Measurements from ENCODE around the gene FHDC1. TPM values are rescaled to one million over a fixed set of nuclear protein-coding genes. Genes with fewer than 3 reads are reported as not detected.

The FHDC1 gene
- polyA plus RNA-seq, 1 donor = 5.6 TPM

DNA sequence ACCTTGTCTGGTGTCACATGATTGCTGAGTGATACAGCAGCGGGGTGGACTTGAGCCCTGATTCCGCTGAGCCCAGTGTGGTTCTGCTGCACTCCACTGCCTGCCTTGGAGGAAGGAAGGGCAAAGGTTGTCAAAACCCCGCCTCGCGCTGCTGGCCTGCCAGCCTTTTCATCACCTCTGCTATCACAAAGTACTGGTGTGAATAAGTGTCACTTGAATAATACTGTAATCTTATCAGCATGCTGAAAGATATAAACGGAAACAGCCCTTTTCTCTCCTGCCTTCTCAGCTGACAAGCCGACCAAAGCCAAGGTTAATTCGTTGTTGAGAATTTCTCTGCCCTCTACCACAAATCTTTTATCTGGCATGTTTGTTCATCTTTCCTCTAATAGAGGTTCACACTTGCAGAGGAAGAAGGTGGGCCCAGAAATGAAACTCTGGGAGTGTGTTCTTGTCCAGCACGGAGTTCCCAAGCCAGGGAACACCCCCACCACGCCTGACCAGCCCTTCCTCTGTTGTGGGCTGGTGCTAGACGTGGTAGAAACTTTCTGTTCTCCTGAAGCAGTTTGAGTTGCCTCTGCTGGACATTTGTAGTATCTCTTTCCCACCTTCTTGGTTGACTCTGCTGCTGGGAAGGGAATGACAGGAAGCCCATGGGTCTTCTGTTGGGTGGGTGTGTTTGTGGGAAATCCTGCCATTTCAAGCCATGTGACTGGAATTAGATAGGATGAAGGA is 21.5 kb downstream of the FHDC1 start:
- no peak for DNase-seq (ENCODE audit: low read depth)

DNA sequence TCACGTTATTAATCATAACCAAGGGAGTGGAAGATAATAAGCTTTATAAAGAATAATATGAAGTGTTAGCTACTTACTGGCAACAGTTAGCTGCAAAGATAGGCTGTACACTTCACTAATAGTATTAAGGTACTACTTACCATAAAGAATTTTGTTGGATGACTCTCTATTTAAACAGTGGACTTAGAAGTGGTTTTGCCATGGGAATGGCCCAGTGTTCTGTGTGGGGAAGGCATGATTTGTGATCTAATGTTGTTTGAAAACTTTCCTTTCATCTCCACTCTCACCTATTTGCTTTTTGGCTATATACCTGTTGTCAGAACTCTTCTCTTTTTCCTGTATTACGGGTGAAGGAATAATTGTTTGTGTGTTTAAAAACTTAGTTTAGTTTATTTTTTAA is 23.0 kb downstream of the FHDC1 start:
- DNase-seq (ENCODE audit: low read depth) = no peak

DNA sequence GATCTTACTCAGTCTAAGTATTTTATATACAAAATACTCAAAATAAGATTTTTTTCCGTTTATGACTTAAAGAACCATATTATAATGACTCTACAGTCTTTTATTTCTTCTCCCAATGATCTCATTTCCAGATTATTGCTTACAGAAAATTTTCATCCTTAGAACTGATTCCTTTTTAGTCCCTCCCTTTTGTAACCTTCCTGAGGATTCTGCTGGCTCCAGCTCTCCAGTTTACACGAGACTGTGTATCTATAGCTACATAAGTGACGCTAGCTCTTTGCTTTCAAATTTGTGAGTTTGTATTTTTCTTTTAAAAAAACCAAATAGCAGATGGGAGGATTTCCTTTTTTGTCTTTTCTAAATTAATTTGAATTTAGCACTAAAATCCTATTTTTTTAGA is 24.0 kb downstream of the FHDC1 start:
- no peak for DNase-seq (ENCODE audit: low read depth)

DNA sequence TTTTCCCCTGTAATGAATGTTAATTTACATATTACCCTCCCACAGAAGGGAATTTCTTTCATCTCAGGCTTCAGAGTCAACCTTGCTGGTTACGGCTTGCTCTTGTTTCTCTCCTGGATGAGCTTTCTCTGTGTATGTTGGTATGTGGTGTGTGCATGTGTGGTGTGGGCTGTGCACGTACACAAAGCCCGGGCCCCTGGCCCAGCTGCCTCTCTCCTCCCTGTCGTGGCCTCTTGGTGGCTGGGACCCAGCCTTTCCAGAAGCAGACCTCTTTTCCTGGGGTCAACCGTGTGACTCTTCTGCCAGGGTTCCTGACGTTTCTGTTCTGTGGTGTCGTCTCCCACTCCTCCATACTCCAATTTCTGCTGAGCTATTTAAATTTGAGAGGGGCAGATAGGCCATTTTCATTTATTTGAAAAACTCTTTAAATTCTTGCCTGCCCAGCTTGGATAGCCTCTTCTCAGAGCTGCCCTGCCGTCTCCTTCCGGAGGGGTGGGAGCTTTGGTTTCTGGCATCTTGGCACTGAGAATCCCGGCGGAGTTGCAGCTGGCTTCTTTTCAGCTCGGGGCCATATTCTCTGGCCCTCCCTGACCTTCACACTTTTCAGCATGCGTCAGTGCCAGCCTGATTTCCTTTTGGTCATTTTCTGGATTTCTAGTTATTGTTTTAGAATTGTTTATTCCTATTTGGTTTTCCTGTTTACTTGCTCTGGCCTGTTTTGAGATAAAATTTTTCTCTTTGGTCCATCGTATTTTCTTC is 25.1 kb downstream of the FHDC1 start:
- DNase-seq (ENCODE audit: low read depth) = no peak

DNA sequence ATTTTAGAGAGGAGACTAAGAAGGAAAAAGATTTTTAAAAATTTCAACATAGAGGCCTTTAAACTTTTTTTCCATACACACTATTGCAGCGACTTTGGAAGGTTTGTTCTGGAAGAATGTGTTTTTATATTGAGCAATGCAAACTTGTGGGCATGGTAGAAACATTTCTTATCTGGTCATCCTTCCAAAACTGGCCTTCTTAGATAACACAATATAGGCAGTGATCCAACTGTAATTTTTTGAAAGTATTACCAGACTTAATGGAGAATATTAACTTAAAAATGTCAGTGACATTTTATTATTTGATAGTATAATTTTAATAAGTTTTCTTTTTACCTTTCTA is 25.6 kb downstream of the FHDC1 start:
- DNase-seq (ENCODE audit: low read depth) = no peak

DNA sequence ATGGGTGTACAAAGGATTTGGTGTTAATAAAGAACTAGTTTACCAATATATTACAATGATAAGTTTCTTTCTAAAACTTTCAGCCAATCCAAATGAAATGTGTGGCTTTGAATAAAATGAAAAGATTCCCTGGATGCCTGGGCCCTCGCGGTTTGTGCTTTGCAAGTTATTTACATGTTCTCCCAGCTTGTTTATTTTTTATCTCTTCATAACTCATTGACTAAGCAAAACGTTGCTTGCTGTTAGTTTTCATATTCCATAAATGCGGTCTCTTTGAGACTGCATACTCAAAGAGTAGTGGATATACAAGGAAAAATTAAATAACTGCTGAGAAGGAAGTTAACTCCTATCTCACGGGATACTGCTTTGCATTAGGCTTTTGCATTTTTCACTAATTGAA is 26.0 kb downstream of the FHDC1 start:
- DNase-seq (ENCODE audit: low read depth) = no peak

DNA sequence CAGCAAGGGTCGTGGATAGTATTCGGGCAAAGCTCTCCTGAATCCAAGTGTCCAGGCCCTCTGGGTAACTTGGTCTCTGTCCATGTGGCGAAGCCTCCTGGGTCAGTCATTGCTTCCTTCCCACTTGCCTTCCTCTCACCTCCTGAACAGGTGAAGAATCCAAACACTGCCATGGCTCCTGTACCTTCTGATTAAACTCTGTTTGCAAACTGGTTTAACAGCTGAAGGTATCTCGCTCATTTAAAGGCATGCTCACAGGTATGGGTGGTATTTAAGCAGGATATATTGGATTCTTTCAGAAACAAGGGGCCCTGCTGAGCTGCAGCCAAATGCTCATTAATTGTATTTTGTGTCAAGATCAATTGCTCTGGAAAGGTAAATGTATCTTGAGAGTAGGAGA is 28.2 kb downstream of the FHDC1 start:
- DNase-seq (ENCODE audit: low read depth) = no peak

DNA sequence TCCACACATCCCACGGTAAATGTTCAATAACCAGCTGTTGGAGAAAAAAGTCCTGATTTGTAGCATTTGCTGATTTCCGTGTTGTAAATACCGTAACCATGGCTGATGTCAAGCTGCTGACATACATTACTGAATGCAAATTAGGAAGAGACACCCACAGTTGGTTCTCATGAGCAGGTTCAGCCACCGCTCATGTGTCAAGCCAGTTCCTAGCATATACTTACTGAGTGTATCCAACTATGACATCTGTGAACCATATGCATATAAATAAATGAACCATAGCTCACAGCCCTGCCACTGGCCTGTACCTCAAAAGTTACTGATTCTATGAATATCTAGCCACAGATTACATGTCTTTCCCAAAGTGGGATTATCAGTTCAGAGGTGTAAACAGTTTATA is 29.5 kb downstream of the FHDC1 start:
- no peak for DNase-seq (ENCODE audit: low read depth)

DNA sequence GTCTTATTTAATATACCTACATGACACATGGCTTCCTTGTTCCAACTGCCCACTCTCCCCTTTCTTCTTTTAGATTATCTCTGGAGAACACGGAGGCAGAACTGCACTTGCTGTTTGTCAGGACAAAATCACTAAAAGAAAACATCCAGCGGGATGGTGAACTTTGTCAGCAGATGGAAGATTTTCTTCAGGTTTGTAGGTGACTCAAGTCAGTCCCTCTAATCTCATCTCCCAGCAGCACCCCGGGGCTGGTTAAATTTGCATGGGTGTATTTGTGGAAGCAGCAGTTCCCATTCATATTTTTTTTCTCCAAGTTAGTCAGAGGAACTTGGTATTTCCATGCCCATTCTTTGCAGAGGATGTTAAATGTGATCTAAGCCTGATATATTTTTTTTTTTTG is 31.8 kb downstream of the FHDC1 start:
- no peak for DNase-seq (ENCODE audit: low read depth)

DNA sequence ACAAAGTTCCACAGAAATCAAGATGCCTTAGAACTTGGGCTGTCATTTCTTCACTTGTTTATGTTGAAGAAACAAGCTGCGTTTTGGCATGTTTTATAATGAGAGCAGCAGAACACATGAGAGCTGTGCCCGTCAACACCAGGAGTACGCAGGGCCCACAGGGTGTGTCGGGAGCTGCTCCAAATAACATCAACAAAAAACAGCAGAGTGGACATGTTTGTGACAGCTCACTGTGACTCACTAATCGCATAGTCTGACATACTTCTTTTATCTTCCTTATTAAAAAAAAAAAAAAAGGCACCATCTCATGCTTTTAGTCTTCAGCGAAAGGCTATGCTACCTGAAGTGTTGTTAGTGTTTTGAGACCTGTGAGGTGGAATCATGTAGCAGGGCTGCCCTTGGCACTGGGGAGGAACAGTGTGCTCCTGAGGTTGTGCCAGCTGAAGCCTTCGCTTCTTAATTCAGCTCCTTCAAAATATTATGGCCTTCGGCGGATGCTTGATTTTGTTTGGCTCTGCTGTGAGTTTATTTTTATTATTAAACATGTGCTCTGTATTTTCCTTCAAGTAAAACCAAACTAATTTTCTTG is 32.8 kb downstream of the FHDC1 start:
- DNase-seq (ENCODE audit: low read depth) = no peak

DNA sequence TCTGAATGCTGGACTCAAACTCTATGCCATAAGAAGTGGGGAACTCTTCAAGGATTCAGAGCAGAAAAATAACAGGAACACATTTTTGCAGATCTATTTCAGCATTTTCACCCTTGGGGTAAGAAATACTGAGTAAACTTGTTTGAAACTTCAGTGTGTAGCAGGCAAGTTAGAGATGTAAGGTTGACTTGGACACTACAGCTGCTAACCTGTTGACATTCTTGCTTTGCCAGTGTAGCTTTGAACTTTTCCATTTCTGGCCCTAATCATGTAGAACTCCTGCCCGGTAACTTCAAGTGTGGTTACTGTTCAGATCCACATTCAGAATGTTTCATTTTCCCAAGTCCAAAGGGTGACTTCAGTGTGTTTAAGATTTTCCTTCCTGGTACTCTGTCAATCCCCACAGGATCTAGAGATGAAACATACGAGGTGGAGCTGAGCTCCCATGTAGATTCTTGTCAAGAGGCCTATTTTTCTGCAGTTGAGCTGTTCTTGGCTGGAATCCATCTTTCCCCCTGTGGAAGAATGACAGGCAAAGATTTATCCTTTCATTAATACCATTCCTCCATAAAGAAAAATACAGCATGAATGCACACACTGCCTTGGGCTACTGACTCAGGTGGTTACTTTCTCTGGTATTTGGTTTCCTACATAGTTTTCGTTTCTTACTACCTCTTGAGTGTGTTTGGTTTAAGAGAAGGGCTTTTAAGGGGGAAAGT is 34.1 kb downstream of the FHDC1 start:
- DNase-seq (ENCODE audit: low read depth) = no peak

DNA sequence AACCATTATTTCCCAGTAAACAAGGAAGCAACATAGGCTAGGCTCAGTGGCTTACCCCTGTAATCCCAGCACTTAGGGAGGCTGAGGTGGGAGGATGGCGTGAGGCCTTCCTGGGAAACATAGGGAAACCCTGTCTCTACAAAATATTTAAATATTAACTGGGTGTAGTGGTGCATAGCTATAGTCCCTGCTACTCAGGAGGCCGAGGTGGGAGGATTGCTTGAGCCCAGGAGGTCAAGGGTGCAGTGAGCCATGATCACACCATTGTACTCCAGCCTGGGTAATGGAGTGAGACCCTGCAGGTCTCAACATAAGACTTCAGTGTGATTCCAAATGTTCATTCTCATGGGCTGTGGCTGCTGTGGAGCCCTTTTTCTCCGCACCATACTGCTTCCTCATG is 34.9 kb downstream of the FHDC1 start:
- no peak for DNase-seq (ENCODE audit: low read depth)

DNA sequence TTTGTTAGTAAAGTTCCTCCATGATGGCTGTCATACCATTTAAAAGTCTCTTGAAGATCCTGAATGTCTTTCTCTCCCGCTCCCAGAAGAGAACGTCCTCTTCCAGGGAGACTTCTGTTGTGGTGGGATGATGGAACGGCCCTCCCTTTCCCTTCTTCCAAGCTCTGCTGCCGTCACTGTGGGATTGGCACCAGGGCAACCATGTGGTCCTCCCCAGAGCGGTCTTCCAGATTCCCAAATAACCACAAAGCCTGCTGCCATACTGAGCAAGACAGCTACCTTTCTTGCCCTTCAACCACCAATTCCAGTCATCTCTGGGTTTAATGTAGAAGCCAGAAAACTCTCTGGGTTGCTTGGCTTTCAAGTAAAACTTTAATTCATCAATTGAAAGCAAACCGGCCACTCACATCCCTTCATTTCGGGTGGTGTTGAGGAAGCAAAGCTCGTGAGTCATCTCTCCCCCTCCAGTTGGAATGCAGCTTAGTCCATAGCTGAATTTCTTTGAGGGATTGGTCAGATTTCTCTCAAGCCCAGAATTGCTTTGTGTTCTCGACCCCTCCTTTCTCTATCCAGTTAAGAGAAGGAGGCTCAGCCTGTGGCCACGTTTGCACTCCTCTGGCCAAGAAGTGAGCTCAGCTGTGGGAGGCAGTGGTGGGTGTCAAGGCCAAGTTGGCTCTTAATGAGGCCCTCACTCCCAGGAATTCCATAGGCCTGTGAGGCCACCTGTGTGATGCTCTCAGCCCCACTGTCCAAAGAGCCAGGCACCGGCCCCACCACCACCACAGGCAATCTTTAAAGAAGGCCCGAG is 36.9 kb downstream of the FHDC1 start:
- peak; percentile 94 for DNase-seq (ENCODE audit: low read depth)

DNA sequence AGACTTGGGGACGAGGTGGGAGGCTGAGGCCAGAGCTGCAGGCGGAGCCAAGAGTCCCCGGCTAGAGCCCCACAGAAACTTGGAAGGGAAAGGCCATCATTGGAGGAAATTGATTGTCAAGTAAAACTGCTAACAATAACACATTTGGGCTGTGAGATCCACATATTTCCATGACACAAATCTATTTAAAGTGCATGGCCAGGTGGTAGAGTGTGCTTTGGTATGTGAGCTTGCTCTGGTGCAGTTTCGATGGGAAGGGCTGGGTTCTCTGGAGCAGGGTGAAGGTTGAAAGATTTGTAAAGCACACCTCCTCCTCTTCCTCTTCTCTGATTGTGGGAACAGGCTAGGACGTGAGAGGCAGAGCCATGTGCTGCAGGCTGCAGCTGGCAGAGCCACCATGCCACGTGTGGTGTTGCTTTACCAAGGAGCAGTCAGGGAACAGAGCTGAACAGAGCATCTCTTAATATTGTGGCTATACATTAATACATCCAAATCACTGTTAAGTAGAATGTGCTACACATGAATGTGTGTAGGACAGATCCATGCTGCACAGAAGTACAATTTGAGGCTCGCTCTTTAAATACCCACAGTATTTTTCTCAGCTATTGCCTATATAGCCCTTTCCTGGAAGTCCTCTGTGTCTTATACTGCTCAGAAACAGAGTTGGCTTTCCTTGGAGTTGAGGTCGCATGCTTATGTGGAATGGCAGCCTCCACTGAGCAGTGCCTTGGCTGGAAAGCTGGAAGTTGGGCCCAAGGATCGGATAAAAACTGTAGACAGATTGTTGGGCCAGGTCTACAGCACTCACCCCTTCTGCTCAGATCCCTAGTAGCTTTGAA is 37.7 kb downstream of the FHDC1 start:
- peak; percentile 75 for DNase-seq (ENCODE audit: low read depth)

DNA sequence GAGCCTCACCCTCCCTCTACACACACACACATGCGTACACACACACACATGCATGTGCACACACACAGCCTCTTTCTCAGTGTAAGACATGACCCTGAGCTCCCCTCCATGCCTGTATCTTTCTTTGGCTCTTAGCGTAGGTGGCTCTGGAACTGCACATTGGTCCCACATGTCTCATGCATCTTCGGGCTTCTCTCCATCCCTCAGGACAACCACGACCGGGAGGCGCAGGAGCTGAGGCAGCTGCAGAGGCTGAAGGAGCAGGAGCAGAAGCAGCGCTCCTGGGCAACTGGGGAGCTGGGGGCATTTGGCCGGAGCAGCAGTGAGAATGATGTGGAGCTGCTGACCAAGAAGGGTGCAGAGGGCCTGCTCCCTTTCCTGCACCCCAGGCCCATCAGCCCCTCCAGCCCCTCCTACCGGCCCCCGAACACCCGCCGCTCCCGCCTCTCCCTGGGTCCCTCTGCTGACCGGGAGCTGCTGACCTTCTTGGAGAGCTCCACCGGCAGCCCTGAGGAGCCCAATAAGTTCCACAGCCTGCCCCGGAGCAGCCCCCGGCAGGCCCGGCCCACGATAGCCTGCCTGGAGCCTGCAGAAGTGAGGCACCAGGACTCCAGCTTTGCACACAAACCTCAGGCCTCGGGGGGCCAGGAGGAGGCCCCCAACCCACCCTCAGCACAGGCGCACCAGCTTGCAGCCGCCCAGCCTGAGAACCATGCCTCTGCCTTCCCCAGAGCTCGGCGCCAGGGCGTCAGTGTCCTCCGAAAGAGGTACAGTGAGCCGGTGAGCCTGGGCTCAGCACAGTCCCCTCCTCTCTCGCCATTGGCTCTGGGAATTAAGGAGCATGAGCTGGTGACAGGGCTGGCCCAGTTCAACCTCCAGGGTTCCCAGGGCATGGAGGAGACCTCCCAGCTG is 38.6 kb downstream of the FHDC1 start:
- DNase-seq (ENCODE audit: low read depth) = no peak

DNA sequence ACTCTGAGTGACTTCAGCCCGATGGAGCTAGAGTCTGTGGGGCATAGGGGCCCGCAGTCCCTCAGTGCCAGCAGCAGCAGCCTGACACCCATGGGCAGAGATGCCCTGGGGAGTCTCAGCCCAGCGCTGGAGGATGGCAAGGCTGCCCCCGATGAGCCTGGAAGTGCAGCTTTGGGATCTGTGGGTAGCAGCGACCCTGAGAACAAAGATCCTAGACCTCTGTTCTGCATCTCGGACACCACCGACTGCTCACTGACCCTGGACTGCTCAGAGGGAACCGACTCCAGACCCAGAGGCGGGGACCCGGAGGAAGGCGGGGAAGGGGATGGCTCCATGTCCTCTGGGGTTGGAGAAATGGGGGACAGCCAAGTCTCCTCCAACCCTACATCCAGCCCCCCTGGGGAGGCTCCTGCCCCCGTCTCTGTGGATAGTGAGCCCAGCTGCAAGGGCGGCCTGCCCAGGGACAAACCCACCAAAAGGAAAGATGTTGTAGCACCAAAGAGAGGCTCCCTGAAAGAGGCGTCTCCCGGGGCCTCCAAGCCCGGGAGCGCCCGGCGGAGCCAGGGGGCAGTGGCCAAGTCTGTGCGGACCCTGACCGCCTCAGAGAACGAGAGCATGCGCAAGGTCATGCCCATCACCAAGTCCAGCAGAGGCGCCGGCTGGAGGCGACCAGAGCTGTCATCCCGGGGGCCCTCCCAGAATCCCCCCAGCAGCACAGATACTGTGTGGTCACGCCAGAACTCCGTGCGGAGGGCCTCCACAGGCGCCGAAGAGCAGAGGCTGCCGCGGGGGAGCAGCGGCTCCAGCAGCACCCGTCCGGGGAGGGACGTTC is 39.5 kb downstream of the FHDC1 start:
- no peak for DNase-seq (ENCODE audit: low read depth)

DNA sequence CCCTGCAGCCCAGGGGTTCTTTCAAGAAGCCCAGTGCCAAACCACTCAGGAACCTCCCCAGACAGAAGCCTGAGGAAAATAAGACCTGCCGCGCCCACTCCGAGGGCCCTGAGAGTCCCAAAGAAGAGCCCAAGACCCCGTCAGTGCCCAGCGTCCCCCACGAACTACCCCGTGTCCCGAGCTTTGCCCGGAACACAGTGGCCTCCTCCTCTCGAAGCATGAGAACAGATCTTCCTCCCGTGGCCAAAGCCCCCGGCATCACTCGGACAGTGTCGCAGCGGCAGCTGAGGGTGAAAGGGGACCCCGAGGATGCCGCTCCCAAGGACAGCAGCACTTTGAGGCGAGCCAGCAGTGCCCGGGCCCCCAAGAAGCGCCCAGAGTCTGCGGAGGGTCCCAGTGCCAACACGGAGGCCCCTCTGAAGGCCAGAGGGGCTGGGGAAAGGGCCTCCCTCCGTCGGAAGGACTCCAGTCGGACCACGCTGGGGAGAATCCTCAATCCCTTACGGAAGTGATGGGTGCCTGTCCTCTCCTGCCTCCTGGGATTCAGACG is 40.2 kb downstream of the FHDC1 start:
- no peak for DNase-seq (ENCODE audit: low read depth)

DNA sequence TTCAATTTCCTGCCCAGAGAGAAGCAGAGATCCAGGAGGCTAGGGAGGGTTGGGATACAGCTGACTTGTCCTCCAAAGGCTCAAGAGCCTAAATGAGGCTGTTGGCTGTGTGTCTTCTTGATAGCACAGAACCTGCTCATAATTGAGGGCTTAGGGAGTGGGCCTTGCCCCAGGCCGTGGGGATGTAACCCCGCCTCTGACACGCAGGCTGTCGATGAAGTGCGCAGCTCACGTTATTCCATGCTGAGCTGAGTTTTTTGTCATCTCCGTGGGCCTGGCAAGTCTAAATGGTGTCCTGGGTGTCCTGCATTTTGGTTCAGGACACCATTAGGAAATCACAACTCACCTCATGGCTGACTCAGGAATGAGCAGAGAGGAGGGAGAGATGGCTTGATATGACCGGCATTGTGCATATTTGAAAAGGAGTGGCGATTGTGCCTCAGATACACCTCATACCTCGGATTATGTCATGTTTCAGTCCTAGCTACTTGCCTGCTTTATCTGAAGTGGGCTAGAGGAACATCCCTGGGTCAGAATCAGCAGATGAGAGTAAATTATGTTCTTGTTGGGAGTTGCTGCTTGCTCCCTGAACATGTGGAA is 43.7 kb downstream of the FHDC1 start:
- no peak for DNase-seq (ENCODE audit: low read depth)
